ENCODE data around the gene LLGL2.

Gene LLGL2

DNA sequence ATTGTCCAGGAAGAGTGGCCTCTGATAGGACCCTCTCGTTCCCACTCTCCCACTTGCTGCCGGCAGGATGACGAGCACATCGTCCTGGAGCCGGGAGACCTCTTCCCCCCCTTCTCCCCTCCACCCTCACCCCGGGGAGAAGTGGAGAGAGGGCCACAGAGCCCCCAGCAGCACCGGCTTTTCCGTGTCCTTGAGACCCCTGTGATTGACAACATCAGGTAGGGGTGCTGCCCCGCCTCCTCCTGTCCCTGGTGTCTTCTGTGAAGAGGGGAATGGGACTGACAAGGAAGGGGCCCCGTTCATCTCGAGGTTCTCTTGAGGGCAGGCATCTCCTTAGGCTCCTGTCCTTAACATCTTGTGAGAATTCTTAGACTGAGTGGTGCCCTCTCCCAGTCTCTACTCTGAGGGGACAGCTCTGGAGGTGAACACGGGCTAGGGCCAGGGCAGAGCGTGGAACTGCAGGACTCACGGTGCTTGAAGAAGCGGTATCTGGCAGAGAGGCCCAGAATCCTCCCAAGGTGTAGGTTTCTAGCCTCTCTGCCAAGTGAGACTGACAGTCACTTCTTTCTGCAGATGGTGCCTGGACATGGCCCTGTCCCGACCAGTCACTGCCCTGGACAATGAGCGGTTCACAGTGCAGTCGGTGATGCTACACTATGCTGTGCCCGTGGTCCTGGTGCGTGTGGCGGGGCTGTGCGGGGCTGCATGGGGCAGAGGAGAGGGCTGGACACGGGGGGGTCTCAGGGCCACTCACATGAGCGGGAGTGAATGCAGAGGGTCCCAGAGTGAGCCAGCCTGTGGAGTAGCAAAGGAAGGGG lies 36.6 kb upstream of the LLGL2 start:
- Histone ChIP-seq H3K9me2 (replicated peaks; ENCODE audit: control insufficient read depth, low read length) (no peaks in the 10 kb centered on the region), H3K4me1 (ENCODE audit: control insufficient read depth, low read length) (peaks cover 28% of the 10 kb centered on the region), H3K4me3 (ENCODE audit: low read length) (no peak overlapping the region), H3K27ac (ENCODE audit: low read depth, low read length) (no peak overlapping the region), H4K20me1 (ENCODE audit: control insufficient read depth, insufficient read depth, low read depth, low read length) (no peaks in the 10 kb centered on the region), H3F3A (ENCODE audit: control insufficient read depth, insufficient read depth) (no peaks in the 10 kb centered on the region), H3K9me3 (ENCODE audit: control insufficient read depth, insufficient read depth, low read length) (no peaks in the 10 kb centered on the region), H3K79me2 (ENCODE audit: control insufficient read depth, low read length) (no peaks in the 10 kb centered on the region), H3K36me3 (ENCODE audit: control insufficient read depth, low read length) (peaks cover 8% of the 10 kb centered on the region), H3K4me2 (ENCODE audit: low read length) (no peak overlapping the region), H3K27me3 (ENCODE audit: control insufficient read depth, low read length) (no peaks in the 10 kb centered on the region)
- TF ChIP-seq, protein P1, sequence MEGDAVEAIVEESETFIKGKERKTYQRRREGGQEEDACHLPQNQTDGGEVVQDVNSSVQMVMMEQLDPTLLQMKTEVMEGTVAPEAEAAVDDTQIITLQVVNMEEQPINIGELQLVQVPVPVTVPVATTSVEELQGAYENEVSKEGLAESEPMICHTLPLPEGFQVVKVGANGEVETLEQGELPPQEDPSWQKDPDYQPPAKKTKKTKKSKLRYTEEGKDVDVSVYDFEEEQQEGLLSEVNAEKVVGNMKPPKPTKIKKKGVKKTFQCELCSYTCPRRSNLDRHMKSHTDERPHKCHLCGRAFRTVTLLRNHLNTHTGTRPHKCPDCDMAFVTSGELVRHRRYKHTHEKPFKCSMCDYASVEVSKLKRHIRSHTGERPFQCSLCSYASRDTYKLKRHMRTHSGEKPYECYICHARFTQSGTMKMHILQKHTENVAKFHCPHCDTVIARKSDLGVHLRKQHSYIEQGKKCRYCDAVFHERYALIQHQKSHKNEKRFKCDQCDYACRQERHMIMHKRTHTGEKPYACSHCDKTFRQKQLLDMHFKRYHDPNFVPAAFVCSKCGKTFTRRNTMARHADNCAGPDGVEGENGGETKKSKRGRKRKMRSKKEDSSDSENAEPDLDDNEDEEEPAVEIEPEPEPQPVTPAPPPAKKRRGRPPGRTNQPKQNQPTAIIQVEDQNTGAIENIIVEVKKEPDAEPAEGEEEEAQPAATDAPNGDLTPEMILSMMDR (IDR thresholded peaks at IDR 0.05; ENCODE audit: low read depth, low read length, poor library complexity, severe bottlenecking) = no peak
- TF ChIP-seq EZH2phosphoT487 (IDR thresholded peaks at IDR 0.05; ENCODE audit: borderline replicate concordance, low read length) = no peak

DNA sequence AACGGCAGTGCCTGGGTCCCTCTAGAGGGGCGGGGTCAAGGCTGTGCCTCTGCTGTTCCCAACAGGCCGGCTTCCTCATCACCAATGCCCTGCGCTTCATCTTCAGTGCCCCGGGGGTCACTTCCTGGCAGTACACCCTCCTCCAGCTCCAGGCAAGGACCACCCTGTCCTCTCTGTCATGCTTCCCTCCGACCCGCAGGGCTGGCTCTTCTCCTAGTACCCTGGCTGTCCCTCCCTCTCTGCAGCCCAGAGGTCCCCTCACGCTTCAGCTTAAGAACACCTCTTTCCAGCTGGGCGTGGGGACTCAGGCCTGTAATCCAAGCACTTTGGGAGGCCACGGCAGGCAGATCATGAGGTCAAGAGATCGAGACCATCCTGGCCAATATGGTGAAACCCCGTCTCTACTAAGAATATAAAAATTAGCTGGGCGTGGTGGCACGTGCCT lies 36.0 kb upstream of the LLGL2 start:
- Histone ChIP-seq H3F3A (ENCODE audit: control insufficient read depth, insufficient read depth) (no peaks in the 10 kb centered on the region), H3K79me2 (ENCODE audit: control insufficient read depth, low read length) (no peaks in the 10 kb centered on the region), H3K4me1 (ENCODE audit: control insufficient read depth, low read length) (peaks cover 28% of the 10 kb centered on the region), H3K9me3 (ENCODE audit: control insufficient read depth, insufficient read depth, low read length) (no peaks in the 10 kb centered on the region), H3K9me2 (replicated peaks; ENCODE audit: control insufficient read depth, low read length) (no peaks in the 10 kb centered on the region), H3K27ac (ENCODE audit: low read depth, low read length) (no peak overlapping the region), H3K36me3 (ENCODE audit: control insufficient read depth, low read length) (peaks cover 8% of the 10 kb centered on the region), H3K4me3 (ENCODE audit: low read length) (no peak overlapping the region), H3K4me2 (ENCODE audit: low read length) (no peak overlapping the region), H3K27me3 (ENCODE audit: control insufficient read depth, low read length) (no peaks in the 10 kb centered on the region), H4K20me1 (ENCODE audit: control insufficient read depth, insufficient read depth, low read depth, low read length) (no peaks in the 10 kb centered on the region)
- TF ChIP-seq, protein P1 (IDR thresholded peaks at IDR 0.05; ENCODE audit: low read depth, low read length, poor library complexity, severe bottlenecking) = no peak
- TF ChIP-seq EZH2phosphoT487 (IDR thresholded peaks at IDR 0.05; ENCODE audit: borderline replicate concordance, low read length) = no peak

DNA sequence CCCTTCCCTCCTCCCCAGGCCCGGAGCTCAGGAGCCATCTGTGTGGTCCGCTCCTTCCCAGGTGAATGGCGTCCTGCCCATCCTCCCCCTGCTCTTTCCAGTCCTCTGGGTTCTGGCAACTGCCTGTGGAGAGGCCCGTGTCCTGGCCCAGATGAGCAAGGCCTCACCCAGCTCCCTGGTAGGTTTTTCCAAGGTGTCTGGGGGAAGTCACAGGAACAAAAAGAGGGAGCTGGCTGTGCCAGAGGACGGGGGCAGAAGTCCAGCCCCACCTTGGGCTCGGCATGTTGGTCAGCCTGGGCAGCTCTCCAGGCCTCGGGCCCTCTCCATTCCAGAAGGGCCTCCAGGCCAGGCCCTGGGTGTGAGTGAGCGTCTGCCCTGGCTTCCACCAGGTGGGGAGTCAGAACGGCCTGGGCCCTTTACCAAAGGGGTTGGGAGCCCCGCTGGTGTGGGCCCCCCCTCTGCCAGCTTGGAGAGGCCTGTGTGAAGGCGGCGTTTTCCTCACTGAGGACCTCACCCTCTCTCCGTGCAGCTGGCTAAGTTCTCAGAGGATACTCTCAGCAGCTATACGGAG lies 35.2 kb upstream of the LLGL2 start:
- TF ChIP-seq EZH2phosphoT487 (IDR thresholded peaks at IDR 0.05; ENCODE audit: borderline replicate concordance, low read length) = no peak
- TF ChIP-seq, protein P1 (IDR thresholded peaks at IDR 0.05; ENCODE audit: low read depth, low read length, poor library complexity, severe bottlenecking) = no peak
- Histone ChIP-seq H3K9me2 (replicated peaks; ENCODE audit: control insufficient read depth, low read length) (no peaks in the 10 kb centered on the region), H3K4me2 (ENCODE audit: low read length) (no peak overlapping the region; the same call in 1 of the 2 replicates), H3K27me3 (ENCODE audit: control insufficient read depth, low read length) (no peaks in the 10 kb centered on the region), H3K4me1 (ENCODE audit: control insufficient read depth, low read length) (peaks cover 28% of the 10 kb centered on the region), H3F3A (ENCODE audit: control insufficient read depth, insufficient read depth) (no peaks in the 10 kb centered on the region), H4K20me1 (ENCODE audit: control insufficient read depth, insufficient read depth, low read depth, low read length) (no peaks in the 10 kb centered on the region), H3K36me3 (ENCODE audit: control insufficient read depth, low read length) (peaks cover 8% of the 10 kb centered on the region), H3K9me3 (ENCODE audit: control insufficient read depth, insufficient read depth, low read length) (no peaks in the 10 kb centered on the region), H3K79me2 (ENCODE audit: control insufficient read depth, low read length) (no peaks in the 10 kb centered on the region), H3K4me3 (ENCODE audit: low read length) (no peak overlapping the region), H3K27ac (ENCODE audit: low read depth, low read length) (no peak overlapping the region)
